Measurements from ENCODE around the gene DYNC1LI2. TPM values are rescaled to one million over a fixed set of nuclear protein-coding genes. Genes with fewer than 3 reads are reported as not detected.
A peak's percentile ranks its signal among the peaks of the same experiment; 100 is the strongest.

Gene DYNC1LI2
- total RNA-seq, 2 experiments from 2014 or later = 71.6 to 81.0 TPM

GRCh38 chr16:66752379-66752778, 970 bp upstream of the DYNC1LI2 start:
- DNase-seq (no peak), ATAC-seq (no peak)
- CTCF ChIA-PET = interaction anchor here (0.6 to 6.9 kb wide), 18 partner anchors 10 to 577 kb away, joined by 3 to 50 read pairs (median 6); partner anchors contain the start of genes CMTM4 and NAE1
- Mint-ChIP-seq H3K4me1 (peaks cover 37% of the 10 kb centered on the region), H3K27ac (peak overlapping the region; percentile 82), H3K36me3 (peaks cover 21% of the 10 kb centered on the region), H3K9me3 (ENCODE audit: low read depth) (no peaks in the 10 kb centered on the region), H3K27me3 (peaks cover 29% of the 10 kb centered on the region), H3K4me3 (peak overlapping the region; percentile 85)

DNA sequence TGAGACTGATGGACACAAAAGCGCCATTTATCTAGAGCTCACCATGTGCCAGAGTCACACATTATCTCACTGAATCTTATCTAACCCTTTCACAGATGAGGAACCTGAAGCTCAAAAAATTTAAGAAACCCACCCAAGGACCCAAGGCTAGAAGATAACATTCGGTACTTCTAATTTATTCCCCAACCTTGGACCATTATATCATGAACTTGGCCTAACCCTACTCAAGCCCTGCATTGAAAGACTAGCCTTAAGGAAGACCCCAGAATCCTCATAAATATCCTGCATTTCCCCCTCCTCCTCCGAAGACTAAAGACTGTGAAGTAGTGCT, 548 bp upstream of the DYNC1LI2 start:
- Mint-ChIP-seq H3K4me3 (peak overlapping the region; percentile 85), H3K9me3 (ENCODE audit: low read depth) (no peaks in the 10 kb centered on the region), H3K36me3 (peaks cover 23% of the 10 kb centered on the region), H3K27ac (peak overlapping the region; percentile 82), H3K4me1 (peaks cover 41% of the 10 kb centered on the region), H3K27me3 (peaks cover 29% of the 10 kb centered on the region)
- no peak for DNase-seq
- CTCF ChIA-PET = interaction anchor here (0.6 to 6.9 kb wide), 20 partner anchors 10 to 577 kb away, joined by 3 to 50 read pairs (median 6); partner anchors contain the start of genes CMTM4, NAE1 and PDP2
- no peak for ATAC-seq

- H3K27ac Mint-ChIP-seq = peak overlapping the region; percentile 77
- ATAC-seq = peak; percentile 5
- H3K9me3 Mint-ChIP-seq (ENCODE audit: low read depth) = no peaks in the 10 kb centered on the region
- peak overlapping the region; percentile 85 for H3K4me3 Mint-ChIP-seq
- H3K27me3 Mint-ChIP-seq = peaks cover 23% of the 10 kb centered on the region
- peak; percentile 46 for DNase-seq
- CTCF ChIA-PET = interaction anchor here (0.6 to 6.9 kb wide), 16 partner anchors 9 to 406 kb away, joined by 3 to 50 read pairs (median 6); partner anchors contain the start of genes CMTM4, NAE1 and PDP2
- peaks cover 31% of the 10 kb centered on the region for H3K36me3 Mint-ChIP-seq
- H3K4me1 Mint-ChIP-seq = peaks cover 51% of the 10 kb centered on the region
Observed at GRCh38 chr16:66751053-66751302, 431 bp downstream of the DYNC1LI2 start.

- no peaks in the 10 kb centered on the region for H3K9me3 Mint-ChIP-seq (ENCODE audit: low read depth)
- H3K4me3 Mint-ChIP-seq = peak overlapping the region; percentile 85
- ATAC-seq (no peak), DNase-seq (peak; percentile 59)
- H3K27me3 Mint-ChIP-seq = peaks cover 22% of the 10 kb centered on the region
- H3K36me3 Mint-ChIP-seq = peaks cover 32% of the 10 kb centered on the region
- CTCF ChIA-PET = interaction anchor here (1.0 to 6.9 kb wide), 12 partner anchors 9 to 406 kb away, joined by 3 to 50 read pairs (median 6); partner anchors contain the start of genes CMTM4 and PDP2
- peak overlapping the region; percentile 77 for H3K27ac Mint-ChIP-seq
- H3K4me1 Mint-ChIP-seq = peaks cover 52% of the 10 kb centered on the region
Observed at GRCh38 chr16:66750279-66751052, 943 bp downstream of the DYNC1LI2 start.

DNA sequence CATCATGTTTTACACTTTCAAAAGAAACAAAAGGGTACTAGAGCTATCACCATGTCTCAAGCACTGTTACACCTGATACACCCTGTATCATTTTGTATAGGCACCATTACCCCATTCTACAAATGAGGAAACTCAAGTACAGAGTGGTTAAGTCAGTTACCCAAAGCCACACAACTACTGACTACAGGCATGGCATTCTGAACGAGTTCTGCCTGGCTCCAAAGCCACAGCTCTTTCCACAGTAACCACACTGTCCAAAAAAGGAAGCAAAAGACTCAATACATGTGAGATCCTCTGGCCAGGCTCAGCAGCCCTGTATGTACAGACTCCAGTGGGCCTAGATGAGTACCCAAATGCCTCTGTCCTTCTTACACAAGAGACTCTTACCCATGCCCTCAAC, 4.7 kb downstream of the DYNC1LI2 start:
- Mint-ChIP-seq H3K27ac (peak overlapping the region; percentile 74), H3K36me3 (peaks cover 48% of the 10 kb centered on the region), H3K4me3 (peak overlapping the region; percentile 9), H3K4me1 (peaks cover 51% of the 10 kb centered on the region), H3K9me3 (ENCODE audit: low read depth) (no peaks in the 10 kb centered on the region), H3K27me3 (no peaks in the 10 kb centered on the region)
- ATAC-seq (peak; percentile 62), DNase-seq (peak; percentile 89)
- CTCF ChIA-PET = interaction anchor here (0.7 to 6.9 kb wide), 7 partner anchors 18 to 150 kb away, joined by 3 to 50 read pairs (median 4); partner anchors contain the start of genes NAE1 and PDP2

- Mint-ChIP-seq H3K9me3 (ENCODE audit: low read depth) (no peaks in the 10 kb centered on the region), H3K4me1 (peaks cover 54% of the 10 kb centered on the region), H3K36me3 (peaks cover 52% of the 10 kb centered on the region), H3K4me3 (peak overlapping the region; percentile 6), H3K27me3 (no peaks in the 10 kb centered on the region), H3K27ac (peak overlapping the region; percentile 74)
- CTCF ChIA-PET = interaction anchor here (0.7 to 6.9 kb wide), 8 partner anchors 18 to 149 kb away, joined by 3 to 50 read pairs (median 4); partner anchors contain the start of genes NAE1 and PDP2
- DNase-seq (peak; percentile 39), ATAC-seq (no peak)
Observed at GRCh38 chr16:66746048-66746447, 5.4 kb downstream of the DYNC1LI2 start.

- peaks cover 40% of the 10 kb centered on the region for H3K4me1 Mint-ChIP-seq
- H3K4me3 Mint-ChIP-seq = no peak overlapping the region
- no peaks in the 10 kb centered on the region for H3K9me3 Mint-ChIP-seq (ENCODE audit: low read depth)
- ATAC-seq (no peak), DNase-seq (no peak)
- H3K27ac Mint-ChIP-seq = no peak overlapping the region
- CTCF ChIA-PET = interaction anchor here (0.5 to 7.8 kb wide), 12 partner anchors 9 to 335 kb away, joined by 3 to 84 read pairs (median 6); partner anchors contain the start of genes CMTM4, DYNC1LI2 and NAE1
- peaks cover 54% of the 10 kb centered on the region for H3K36me3 Mint-ChIP-seq
- H3K27me3 Mint-ChIP-seq = no peaks in the 10 kb centered on the region
Observed at GRCh38 chr16:66741950-66742808, 9.2 kb downstream of the DYNC1LI2 start.

DNA sequence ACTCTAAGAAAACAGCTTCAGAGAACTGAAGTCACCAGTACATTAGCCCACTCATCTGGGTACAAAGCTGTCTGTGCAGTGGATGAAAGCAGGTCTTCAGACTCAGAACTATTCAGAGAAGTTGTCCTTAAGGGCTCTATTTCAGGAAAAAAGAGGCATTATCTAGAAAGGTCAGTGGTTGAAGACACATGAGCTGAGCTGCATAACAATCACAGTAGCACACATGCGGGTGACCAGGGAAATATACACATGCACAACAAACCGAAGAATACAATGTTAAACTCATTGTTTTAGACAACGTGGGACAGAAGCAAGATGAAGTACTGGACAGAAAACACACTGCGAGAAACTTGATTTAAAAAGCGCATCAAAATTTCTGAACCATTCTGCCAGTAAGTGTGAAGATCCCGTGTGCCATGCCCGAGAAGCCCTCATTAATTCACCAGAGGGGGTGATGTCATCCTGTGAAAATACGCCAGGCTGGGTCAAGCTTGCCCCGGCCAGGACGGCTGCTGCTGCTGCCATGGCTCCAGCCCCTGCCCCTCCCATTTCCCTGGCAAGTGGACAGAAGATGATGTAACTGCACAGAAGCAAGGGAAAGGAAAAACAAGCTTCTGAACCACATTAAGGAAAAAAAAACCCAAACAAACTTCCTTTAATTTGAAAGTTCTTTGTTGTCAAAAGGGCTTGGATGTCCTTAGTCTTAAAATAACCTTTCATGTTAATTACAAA, 10.1 kb downstream of the DYNC1LI2 start:
- Mint-ChIP-seq H3K27ac (no peak overlapping the region), H3K27me3 (no peaks in the 10 kb centered on the region), H3K9me3 (ENCODE audit: low read depth) (no peaks in the 10 kb centered on the region), H3K4me1 (peaks cover 31% of the 10 kb centered on the region), H3K4me3 (no peak overlapping the region), H3K36me3 (peaks cover 51% of the 10 kb centered on the region)
- CTCF ChIA-PET = interaction anchor here (0.5 to 7.8 kb wide), 12 partner anchors 10 to 335 kb away, joined by 3 to 84 read pairs (median 8); partner anchors contain the start of genes CMTM4, DYNC1LI2 and NAE1
- DNase-seq (no peak), ATAC-seq (no peak)

DNA sequence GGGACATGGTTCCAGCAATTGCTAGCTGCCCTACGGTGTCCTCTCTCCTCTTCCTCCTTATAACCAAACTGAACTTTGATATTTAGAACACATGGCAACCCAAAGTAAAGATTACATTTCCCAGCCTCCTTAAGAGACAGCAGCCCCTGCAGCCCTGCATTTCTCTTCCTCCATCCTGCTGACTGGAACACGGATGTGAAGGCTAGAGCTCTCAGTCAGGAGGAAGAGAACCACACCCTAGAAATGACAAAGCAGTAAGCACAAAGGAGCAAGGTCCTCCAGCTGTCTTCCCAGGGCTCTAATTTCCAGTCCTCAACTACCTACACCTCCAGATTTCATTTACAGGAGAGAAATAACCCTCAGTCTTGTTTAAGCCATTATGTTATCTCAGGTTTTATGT, 10.9 kb downstream of the DYNC1LI2 start:
- Mint-ChIP-seq H3K4me3 (no peak overlapping the region), H3K27me3 (no peaks in the 10 kb centered on the region), H3K4me1 (peaks cover 27% of the 10 kb centered on the region), H3K9me3 (ENCODE audit: low read depth) (no peaks in the 10 kb centered on the region), H3K36me3 (peaks cover 54% of the 10 kb centered on the region), H3K27ac (peak overlapping the region; percentile 37)
- DNase-seq (no peak), ATAC-seq (no peak)
- CTCF ChIA-PET = interaction anchor here (0.7 to 7.8 kb wide), 16 partner anchors 11 to 334 kb away, joined by 3 to 84 read pairs (median 6); partner anchors contain the start of genes CMTM4, DYNC1LI2 and NAE1

DNA sequence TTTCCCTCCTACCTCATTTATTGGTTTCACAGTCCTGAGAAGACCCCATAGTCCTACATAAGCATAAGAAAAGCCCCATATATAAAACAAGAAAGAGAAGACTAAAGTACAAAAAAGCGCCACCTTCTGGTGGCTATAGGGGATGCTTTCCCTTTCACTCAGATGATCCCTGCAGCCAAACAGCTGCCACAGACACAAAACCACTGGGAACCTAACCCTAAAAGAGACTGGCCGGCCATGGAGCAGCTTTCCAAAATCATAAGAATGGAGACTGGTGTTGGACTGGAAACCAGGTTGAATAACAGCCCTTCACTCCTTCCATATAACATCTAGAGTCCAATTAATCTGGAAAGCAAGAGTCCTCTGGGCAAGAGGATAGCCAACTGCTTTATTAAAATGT, 11.4 kb downstream of the DYNC1LI2 start:
- no peaks in the 10 kb centered on the region for H3K27me3 Mint-ChIP-seq
- CTCF ChIA-PET = interaction anchor here (0.7 to 7.8 kb wide), 16 partner anchors 11 to 333 kb away, joined by 3 to 84 read pairs (median 6); partner anchors contain the start of genes CMTM4, DYNC1LI2 and NAE1
- no peak overlapping the region for H3K4me3 Mint-ChIP-seq
- no peaks in the 10 kb centered on the region for H3K9me3 Mint-ChIP-seq (ENCODE audit: low read depth)
- H3K4me1 Mint-ChIP-seq = peaks cover 27% of the 10 kb centered on the region
- no peak overlapping the region for H3K27ac Mint-ChIP-seq
- H3K36me3 Mint-ChIP-seq = peaks cover 53% of the 10 kb centered on the region
- DNase-seq (peak; percentile 57), ATAC-seq (peak; percentile 57)

- H3K9me3 Mint-ChIP-seq (ENCODE audit: low read depth) = no peaks in the 10 kb centered on the region
- no peak for ATAC-seq
- no peak for DNase-seq
- no peak overlapping the region for H3K4me3 Mint-ChIP-seq
- CTCF ChIA-PET = interaction anchor here (1.0 to 2.6 kb wide), 4 partner anchors 8 to 137 kb away, joined by 3 to 15 read pairs (median 4); no protein-coding TSS in a partner anchor
- no peaks in the 10 kb centered on the region for H3K27me3 Mint-ChIP-seq
- H3K27ac Mint-ChIP-seq = no peak overlapping the region
- peaks cover 20% of the 10 kb centered on the region for H3K4me1 Mint-ChIP-seq
- peaks cover 61% of the 10 kb centered on the region for H3K36me3 Mint-ChIP-seq
Observed at GRCh38 chr16:66735891-66736290, 15.5 kb downstream of the DYNC1LI2 start.

- DNase-seq (no peak), ATAC-seq (no peak)
- CTCF ChIA-PET = interaction anchor here (0.6 to 7.5 kb wide), 4 partner anchors 9 to 142 kb away, joined by 3 to 84 read pairs (median 5); no protein-coding TSS in a partner anchor
- no peaks in the 10 kb centered on the region for H3K9me3 Mint-ChIP-seq (ENCODE audit: low read depth)
- no peak overlapping the region for H3K4me3 Mint-ChIP-seq
- no peaks in the 10 kb centered on the region for H3K27me3 Mint-ChIP-seq
- no peak overlapping the region for H3K27ac Mint-ChIP-seq
- peaks cover 17% of the 10 kb centered on the region for H3K4me1 Mint-ChIP-seq
- peaks cover 43% of the 10 kb centered on the region for H3K36me3 Mint-ChIP-seq
Observed at GRCh38 chr16:66731101-66731500, 20.3 kb downstream of the DYNC1LI2 start.

All from activated CD8-positive, alpha-beta memory T cell treated with anti-CD3 and anti-CD28 coated beads, Interleukin-2, amount 10 ng/mL, durations not matched to agents 7 days and 5 days (primary cell).